HUDEP-2 (cell line): Measurements from ENCODE around the gene TWF2.
A peak's percentile ranks its signal among the peaks of the same experiment; 100 is the strongest.

Source experiments
- DNase-seq, 76 experiments: peaks; one replicate each; lab custom pipeline; 2025; ENCODE audit not compliant: unreplicated experiment in 76 of 76; lab: John Stamatoyannopoulos, UW

TWF2 gene

GRCh38 chr3:52259448-52259847 is 20.5 kb upstream of the TWF2 start:
- DNase-seq, result no peak

- no peak for DNase-seq
Observed at GRCh38 chr3:52259035-52259434, 20.1 kb upstream of the TWF2 start.

- no peak for DNase-seq
Observed at GRCh38 chr3:52257911-52258310, 19.0 kb upstream of the TWF2 start.

GRCh38 chr3:52256622-52257021 is 17.7 kb upstream of the TWF2 start:
- no peak for DNase-seq

GRCh38 chr3:52256159-52256558 is 17.2 kb upstream of the TWF2 start:
- no peak for DNase-seq

- no peak for DNase-seq
Observed at GRCh38 chr3:52254608-52255007, 15.7 kb upstream of the TWF2 start.

- peak in 45 of 76 experiments; percentile 4 to 67 (median 33) for DNase-seq
Observed at GRCh38 chr3:52253314-52254304, 14.7 kb upstream of the TWF2 start.

- DNase-seq, result no peak
Observed at GRCh38 chr3:52250122-52250521, 11.2 kb upstream of the TWF2 start.

GRCh38 chr3:52249683-52250082 is 10.7 kb upstream of the TWF2 start:
- DNase-seq, result no peak

GRCh38 chr3:52248816-52249547 is 10.0 kb upstream of the TWF2 start:
- DNase-seq, result peak in 4 of 76 experiments; percentile 2 to 32 (median 16)

- no peak for DNase-seq
Observed at GRCh38 chr3:52248165-52248541, 9.2 kb upstream of the TWF2 start.

- no peak for DNase-seq
Observed at GRCh38 chr3:52247409-52248164, 8.6 kb upstream of the TWF2 start.

- no peak for DNase-seq
Observed at GRCh38 chr3:52246728-52247408, 7.9 kb upstream of the TWF2 start.

- no peak for DNase-seq
Observed at GRCh38 chr3:52246264-52246620, 7.3 kb upstream of the TWF2 start.

GRCh38 chr3:52245322-52246263 is 6.6 kb upstream of the TWF2 start, which contains the start of gene PPM1M:
PPM1M (plus strand) TSS chr3:52245759; CDS start chr3:52245825, 66 bp downstream.
- peak in 3 of 76 experiments; percentile 3 to 26 (median 16) for DNase-seq

- DNase-seq, result peak in 5 of 76 experiments; percentile 10 to 61 (median 18)
Observed at GRCh38 chr3:52243791-52244628, 5.1 kb upstream of the TWF2 start.

- DNase-seq, result no peak
Observed at GRCh38 chr3:52242039-52242438, 3.1 kb upstream of the TWF2 start.

GRCh38 chr3:52240886-52241370 is 2.0 kb upstream of the TWF2 start:
- DNase-seq, result no peak
